Skeletal muscle satellite cell (primary cell): ENCODE results near the gene RXFP4.
"Not testable (repeated sequence)": the region's sequence is repeated elsewhere in the genome, so short reads cannot be mapped to it uniquely, and the experiment has no call there.

Source experiments
- H3K27me3 ChIP-seq: 2 replicates; pipeline ENCODE4 v1.7.0; 2013; ENCODE audit warnings: low read length; ENCODE audit not compliant: control insufficient read depth, insufficient read depth
- H3K36me3 ChIP-seq: 2 replicates; pipeline ENCODE4 v1.7.0; 2013; ENCODE audit warnings: mild to moderate bottlenecking, control low read depth, low read length; ENCODE audit not compliant: insufficient read depth
- H3K4me1 ChIP-seq: 2 replicates; pipeline ENCODE4 v1.7.0; 2013; ENCODE audit warnings: low read length; ENCODE audit not compliant: control insufficient read depth, insufficient read depth
- H3K4me2 ChIP-seq: 2 replicates; pipeline ENCODE4 v1.7.0; 2013; ENCODE audit warnings: mild to moderate bottlenecking, low read length
- H3K4me3 ChIP-seq: 2 replicates; pipeline ENCODE4 v1.7.0; 2013; ENCODE audit warnings: low read length
- H3K9ac ChIP-seq: 2 replicates; pipeline ENCODE4 v1.7.0; 2013; ENCODE audit warnings: mild to moderate bottlenecking, low read depth, low read length, moderate library complexity
- H3K9me3 ChIP-seq: replicated peaks from 2 replicates; pipeline ENCODE4 v1.7.0; 2013; ENCODE audit warnings: mild to moderate bottlenecking, control low read depth, low read length

The RXFP4 gene

GRCh38 chr1:155910621-155911121 is 30.8 kb upstream of the RXFP4 start:
- Histone ChIP-seq H3K27me3 (no peaks in the 10 kb centered on the region), H3K4me2 (peak overlapping the region; percentile 90), H3K9me3 (no peaks in the 10 kb centered on the region), H3K4me1 (peaks cover 16% of the 10 kb centered on the region), H3K4me3 (peak overlapping the region; percentile 83), H3K9ac (peak overlapping the region; percentile 89), H3K36me3 (peaks cover 65% of the 10 kb centered on the region)

- peaks cover 16% of the 10 kb centered on the region for H3K4me1 ChIP-seq
- peak within 1 kb of the TSS; percentile 83 for H3K4me3 ChIP-seq
- H3K4me2 ChIP-seq, result peak within 1 kb of the TSS; percentile 90
- H3K9ac ChIP-seq, result peak within 1 kb of the TSS; percentile 89
- H3K36me3 ChIP-seq, result peaks cover 66% of the 10 kb centered on the region
- H3K27me3 ChIP-seq, result no peaks in the 10 kb centered on the region
- no peaks in the 10 kb centered on the region for H3K9me3 ChIP-seq
These were observed 30.0 kb upstream of the RXFP4 start, which contains the start of gene RIT1 for GRCh38 chr1:155911156-155912055. TSS of gene RIT1 (minus strand) at chr1:155911349. CDS start at chr1:155910761, 588 bp downstream.

- H3K4me2 ChIP-seq, result peak overlapping the region; percentile 90
- H3K9me3 ChIP-seq, result no peaks in the 10 kb centered on the region
- H3K4me1 ChIP-seq, result peaks cover 16% of the 10 kb centered on the region
- H3K27me3 ChIP-seq, result no peaks in the 10 kb centered on the region
- H3K9ac ChIP-seq, result peak overlapping the region; percentile 89
- peaks cover 67% of the 10 kb centered on the region for H3K36me3 ChIP-seq
- H3K4me3 ChIP-seq, result no peak overlapping the region
These were observed 29.3 kb upstream of the RXFP4 start for GRCh38 chr1:155912056-155912536.

GRCh38 chr1:155913969-155914757 is 27.3 kb upstream of the RXFP4 start:
- H3K9ac ChIP-seq, result peak overlapping the region; percentile 20
- H3K9me3 ChIP-seq, result no peaks in the 10 kb centered on the region
- H3K4me1 ChIP-seq, result peaks cover 16% of the 10 kb centered on the region
- H3K36me3 ChIP-seq, result peaks cover 75% of the 10 kb centered on the region
- no peak overlapping the region for H3K4me2 ChIP-seq
- H3K4me3 ChIP-seq, result no peak overlapping the region
- H3K27me3 ChIP-seq, result no peaks in the 10 kb centered on the region

- no peak overlapping the region for H3K9ac ChIP-seq
- H3K4me3 ChIP-seq, result no peak overlapping the region
- H3K4me2 ChIP-seq, result no peak overlapping the region
- no peaks in the 10 kb centered on the region for H3K9me3 ChIP-seq
- no peaks in the 10 kb centered on the region for H3K4me1 ChIP-seq
- H3K27me3 ChIP-seq, result no peaks in the 10 kb centered on the region
- peaks cover 87% of the 10 kb centered on the region for H3K36me3 ChIP-seq
These were observed 22.8 kb upstream of the RXFP4 start for GRCh38 chr1:155918660-155919059.

- Histone ChIP-seq H3K27me3 (no peaks in the 10 kb centered on the region), H3K9me3 (no peaks in the 10 kb centered on the region), H3K36me3 (peaks cover 85% of the 10 kb centered on the region)
These were observed 21.6 kb upstream of the RXFP4 start for GRCh38 chr1:155919801-155920200.

GRCh38 chr1:155920717-155921116 is 20.7 kb upstream of the RXFP4 start:
- Histone ChIP-seq H3K9ac (no peak overlapping the region), H3K36me3 (peaks cover 86% of the 10 kb centered on the region), H3K9me3 (no peaks in the 10 kb centered on the region)

More at GRCh38 chr1:155919801-155920200, 21.6 kb upstream of the RXFP4 start:
- Histone ChIP-seq H3K4me2 (no peak overlapping the region), H3K4me3 (no peak overlapping the region), H3K4me1 (no peaks in the 10 kb centered on the region), H3K9ac (no peak overlapping the region)

GRCh38 chr1:155925506-155925905 is 15.9 kb upstream of the RXFP4 start:
- no peak overlapping the region for H3K9ac ChIP-seq
- peaks cover 88% of the 10 kb centered on the region for H3K36me3 ChIP-seq
- no peaks in the 10 kb centered on the region for H3K27me3 ChIP-seq
- H3K4me1 ChIP-seq, result peaks cover 4% of the 10 kb centered on the region
- no peak overlapping the region for H3K4me2 ChIP-seq
- no peak overlapping the region for H3K4me3 ChIP-seq
- no peaks in the 10 kb centered on the region for H3K9me3 ChIP-seq

More at GRCh38 chr1:155920717-155921116, 20.7 kb upstream of the RXFP4 start:
- Histone ChIP-seq H3K27me3 (no peaks in the 10 kb centered on the region), H3K4me1 (no peaks in the 10 kb centered on the region), H3K4me2 (no peak overlapping the region), H3K4me3 (no peak overlapping the region)

GRCh38 chr1:155929057-155929456 is 12.4 kb upstream of the RXFP4 start:
- Histone ChIP-seq H3K4me1 (peaks cover 29% of the 10 kb centered on the region), H3K4me3 (no peak overlapping the region), H3K27me3 (no peaks in the 10 kb centered on the region), H3K4me2 (no peak overlapping the region), H3K9me3 (no peaks in the 10 kb centered on the region), H3K36me3 (peaks cover 86% of the 10 kb centered on the region), H3K9ac (no peak overlapping the region)

GRCh38 chr1:155930725-155931124 is 10.7 kb upstream of the RXFP4 start:
- peak overlapping the region; percentile 97 for H3K4me2 ChIP-seq
- H3K36me3 ChIP-seq, result peaks cover 72% of the 10 kb centered on the region
- not testable (repeated sequence) for H3K27me3 ChIP-seq, H3K9me3 ChIP-seq
- H3K4me1 ChIP-seq, result peaks cover 33% of the 10 kb centered on the region
- H3K4me3 ChIP-seq, result peak overlapping the region; percentile 53
- peak overlapping the region; percentile 29 for H3K9ac ChIP-seq
